Stimulated activated CD4-positive, alpha-beta T cell treated with anti-CD3 and anti-CD28 coated beads, Interleukin-15, amount 100 ng/mL, for 1 hour (primary cell): ENCODE measurements around the gene PRKX.
"Not testable (repeated sequence)": the region's sequence is repeated elsewhere in the genome, so short reads cannot be mapped to it uniquely, and the experiment has no call there.

Source experiments
- DNase-seq, 2 donors: peaks; one replicate each; pipeline ENCODE4 v3.0.0-alpha.2; 2020; ENCODE audit warnings: low read depth in 1 of 2, low spot score in 1 of 2

PRKX gene

GRCh38 chrX:3712051-3712869, 1.2 kb downstream of the PRKX start:
- DNase-seq: no peak

GRCh38 chrX:3711331-3711917, 2.0 kb downstream of the PRKX start:
- peak in 1 of 2 donors; percentile 5 for DNase-seq

- not testable (repeated sequence) for DNase-seq
Measured at GRCh38 chrX:3707673-3708274, 5.7 kb downstream of the PRKX start.

- DNase-seq: no peak
Measured at GRCh38 chrX:3706481-3706880, 7.0 kb downstream of the PRKX start.

DNA sequence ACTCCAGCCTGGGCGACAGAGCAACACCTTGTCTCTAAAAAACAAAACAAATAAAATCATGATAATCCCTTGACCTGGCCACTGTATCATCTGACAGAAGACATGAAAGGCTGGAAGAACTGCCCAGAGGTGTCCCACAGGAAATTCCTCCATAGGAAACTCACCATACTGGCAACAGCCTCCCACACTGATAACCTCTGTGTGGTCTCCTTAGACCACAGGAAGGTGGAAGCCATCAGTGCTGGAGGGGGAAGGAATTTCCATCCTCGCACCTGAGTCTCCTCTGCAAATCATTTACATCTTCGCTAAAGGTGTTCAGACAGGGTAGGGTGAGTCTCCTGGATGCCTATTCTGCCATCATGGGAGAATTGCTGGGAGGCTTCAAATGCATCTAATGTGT, 10.2 kb downstream of the PRKX start:
- DNase-seq: not testable (repeated sequence)

DNA sequence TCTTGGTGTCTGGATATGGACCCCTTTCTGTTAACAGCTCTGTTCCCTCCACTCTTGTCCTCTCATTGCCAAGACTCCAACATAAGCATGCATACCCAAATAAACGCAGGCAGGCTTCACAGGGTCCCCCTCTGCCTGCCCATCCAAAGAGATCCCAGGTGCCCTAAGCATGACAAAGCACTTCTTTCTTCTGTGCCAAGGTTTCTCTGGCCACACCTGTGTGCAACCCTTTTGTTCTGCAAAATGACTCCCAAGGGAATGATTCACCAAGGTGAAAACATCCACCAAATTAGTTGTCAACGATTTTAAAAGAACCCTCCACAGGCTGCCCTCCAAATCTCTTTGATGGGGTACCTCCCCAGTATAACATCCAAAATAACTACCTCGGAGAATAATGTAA, 11.4 kb downstream of the PRKX start:
- not testable (repeated sequence) for DNase-seq

GRCh38 chrX:3701445-3701928, 12.0 kb downstream of the PRKX start:
- not testable (repeated sequence) for DNase-seq

GRCh38 chrX:3699821-3700381, 13.5 kb downstream of the PRKX start:
- DNase-seq: no peak

- no peak for DNase-seq
Measured at GRCh38 chrX:3697701-3698279, 15.7 kb downstream of the PRKX start.

DNA sequence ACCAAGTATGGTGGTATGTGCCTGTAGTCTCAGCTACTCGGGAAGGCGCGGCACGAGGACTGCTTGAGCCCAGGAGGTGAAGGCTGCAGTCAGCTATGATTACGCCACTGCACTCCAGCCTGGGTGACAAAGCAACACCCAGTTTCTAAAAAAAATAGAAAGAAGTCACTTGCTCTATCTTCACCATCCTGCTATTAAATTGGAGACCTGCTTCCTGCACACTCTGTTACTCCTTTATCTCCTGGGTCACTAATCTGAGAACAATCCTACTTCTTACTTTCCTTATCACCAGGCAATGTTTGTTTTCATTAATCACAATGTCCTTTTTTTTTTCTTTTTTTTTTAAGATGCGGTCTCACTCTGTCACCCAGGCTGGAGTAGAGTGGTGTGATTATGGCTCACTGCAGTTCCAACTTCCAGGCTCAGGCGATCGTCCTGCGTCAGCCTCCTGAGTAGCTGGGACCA, 16.2 kb downstream of the PRKX start:
- no peak for DNase-seq

DNA sequence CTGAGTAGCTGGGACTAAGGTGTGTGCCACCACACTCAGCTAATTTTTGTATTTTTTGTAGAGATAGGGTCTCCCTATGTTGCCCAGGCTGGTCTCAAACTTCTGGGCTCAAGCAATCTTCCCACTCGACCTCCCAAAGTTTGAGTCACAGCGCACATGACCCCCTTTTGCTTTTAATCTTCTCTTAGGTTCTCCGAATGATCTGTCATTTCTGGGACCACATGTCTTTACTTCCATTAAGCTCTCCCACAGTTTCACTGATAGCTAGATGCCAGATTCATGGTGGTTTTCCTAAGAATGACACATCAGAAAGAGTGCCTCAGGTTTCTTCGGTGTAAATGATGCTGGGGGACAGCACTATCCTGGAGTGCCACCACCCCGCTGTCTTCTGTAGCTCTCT, 17.9 kb downstream of the PRKX start:
- no peak for DNase-seq

GRCh38 chrX:3690140-3690539, 23.3 kb downstream of the PRKX start:
- no peak for DNase-seq

GRCh38 chrX:3683236-3683635, 30.2 kb downstream of the PRKX start:
- DNase-seq: not testable (repeated sequence)

- DNase-seq: no peak
Measured at GRCh38 chrX:3680459-3680858, 33.0 kb downstream of the PRKX start.

DNA sequence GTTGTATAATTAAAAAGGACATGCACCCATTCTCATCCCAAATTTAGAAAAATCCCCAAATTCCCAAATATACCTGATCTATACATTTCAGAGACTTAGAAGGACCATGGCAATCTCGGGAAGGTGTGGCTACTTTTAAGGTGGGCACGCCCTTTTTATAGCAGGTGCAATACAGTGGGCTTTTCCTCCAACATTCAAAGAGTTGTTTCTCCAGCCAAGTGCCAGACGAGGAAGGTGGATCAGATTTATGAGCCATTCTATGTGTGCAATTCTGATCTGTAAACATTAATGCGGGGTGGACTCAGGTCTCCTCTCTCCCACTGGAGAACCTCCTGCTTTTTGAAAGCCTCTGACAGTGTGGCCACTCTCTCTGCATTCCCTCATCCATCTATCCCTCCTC, 33.8 kb downstream of the PRKX start:
- DNase-seq: no peak

- no peak for DNase-seq
Measured at GRCh38 chrX:3678328-3678727, 35.1 kb downstream of the PRKX start.

- DNase-seq: no peak
Measured at GRCh38 chrX:3674881-3675280, 38.6 kb downstream of the PRKX start.

DNA sequence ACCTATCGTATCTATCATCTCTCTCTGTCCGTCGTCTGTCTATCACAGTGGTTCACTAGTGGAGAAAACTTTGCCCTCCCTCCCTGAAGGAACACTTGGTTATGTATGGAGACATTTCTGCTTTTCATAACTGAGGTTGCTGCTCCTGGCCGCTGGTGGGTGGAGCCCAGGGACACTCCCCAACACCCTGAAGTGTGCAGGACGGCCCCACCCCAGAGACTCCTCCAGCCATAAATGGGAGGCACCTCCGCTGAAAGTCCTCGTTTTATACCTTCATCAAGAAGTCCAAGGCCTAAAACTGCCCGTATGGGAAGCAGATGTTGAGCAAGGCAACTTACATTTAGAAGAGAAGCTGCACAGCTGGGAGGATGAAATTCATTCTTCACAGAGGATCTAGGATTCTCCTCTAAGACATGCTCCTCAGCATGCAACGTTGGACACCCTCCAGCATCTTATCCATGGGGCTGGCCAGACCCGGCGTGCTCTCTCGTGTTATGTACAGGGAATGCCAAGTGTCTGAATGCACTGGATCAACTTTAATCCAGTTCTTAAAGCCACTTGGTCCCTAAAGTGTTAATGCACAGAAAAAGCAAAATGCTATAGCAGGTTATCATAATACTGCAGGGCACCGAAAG, 43.5 kb downstream of the PRKX start:
- no peak for DNase-seq

DNA sequence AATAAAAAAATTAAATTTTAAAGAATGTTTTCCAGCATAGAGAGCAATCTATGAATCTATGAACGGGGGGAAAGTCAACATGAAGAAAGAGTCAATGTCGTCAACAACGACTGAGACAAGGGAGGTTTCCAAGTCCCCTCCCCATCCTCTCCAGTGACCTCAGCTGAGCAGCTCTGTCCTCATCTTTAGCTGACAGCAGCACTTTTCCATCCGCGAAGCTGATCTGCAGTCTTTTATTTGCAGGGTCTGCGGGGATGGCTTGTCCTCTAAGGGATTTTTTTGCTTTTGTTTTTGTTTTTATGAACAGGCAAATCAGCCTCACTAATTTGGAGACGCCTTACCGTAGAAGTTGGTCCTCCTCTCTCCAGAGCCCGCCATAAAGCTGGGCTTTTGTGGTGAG, 46.5 kb downstream of the PRKX start:
- DNase-seq: no peak

GRCh38 chrX:3664921-3665320, 48.5 kb downstream of the PRKX start:
- DNase-seq: no peak
